H9 (cell line): Measurements from ENCODE around the gene TPCN2. TPM values are rescaled to one million over a fixed set of nuclear protein-coding genes. Genes with fewer than 3 reads are reported as not detected.

Experiments
- DNase-seq: peaks from one replicate; pipeline ENCODE4 v3.0.0-alpha.2; 2017
- H2AFZ ChIP-seq: one replicate; pipeline ENCODE4 v1.6.1; 2013; ENCODE audit warnings: mild to moderate bottlenecking, low read length, control low read depth, moderate library complexity
- H2AK5ac ChIP-seq: 2 replicates; pipeline ENCODE4 v1.6.1; 2013; ENCODE audit warnings: low read length, control low read depth, mixed read lengths; ENCODE audit not compliant: insufficient read length
- H2BK120ac ChIP-seq: one replicate; pipeline ENCODE4 v1.6.1; 2013; ENCODE audit warnings: low read depth, mild to moderate bottlenecking, low read length, control low read depth, inconsistent platforms; ENCODE audit not compliant: poor library complexity, severe bottlenecking
- H2BK12ac ChIP-seq: 2 replicates; pipeline ENCODE4 v1.6.1; 2013; ENCODE audit warnings: low read length, control low read depth, mixed read lengths, low read depth; ENCODE audit not compliant: insufficient read length
- H2BK15ac ChIP-seq: 2 replicates; pipeline ENCODE4 v1.6.1; 2013; ENCODE audit warnings: low read depth, low read length, control low read depth
- H2BK20ac ChIP-seq: one replicate; pipeline ENCODE4 v1.6.1; 2013; ENCODE audit warnings: low read depth, mild to moderate bottlenecking, low read length, control low read depth, inconsistent platforms; ENCODE audit not compliant: poor library complexity, severe bottlenecking
- H2BK5ac ChIP-seq: 2 replicates; pipeline ENCODE4 v1.6.1; 2013; ENCODE audit warnings: low read length, control low read depth, mixed read lengths; ENCODE audit not compliant: insufficient read length
- H3K14ac ChIP-seq: 2 replicates; pipeline ENCODE4 v1.6.1; 2013; ENCODE audit warnings: low read length, control low read depth; ENCODE audit not compliant: insufficient read depth
- H3K18ac ChIP-seq: 2 replicates; pipeline ENCODE4 v1.6.1; 2013; ENCODE audit warnings: low read depth, mild to moderate bottlenecking, mixed read lengths, low read length, control low read depth; ENCODE audit not compliant: insufficient read length
- H3K23ac ChIP-seq: 2 replicates; pipeline ENCODE4 v1.6.1; 2013; ENCODE audit warnings: low read length, control low read depth, mixed read lengths, low read depth; ENCODE audit not compliant: insufficient read length
- H3K23me2 ChIP-seq: 2 replicates; pipeline ENCODE4 v1.6.1; 2013; ENCODE audit warnings: low read depth, mild to moderate bottlenecking, mixed read lengths, low read length, control low read depth; ENCODE audit not compliant: insufficient read length, poor library complexity, severe bottlenecking
- H3K27ac ChIP-seq: 2 replicates; pipeline ENCODE4 v1.5.1; 2013; ENCODE audit warnings: low read length, control low read depth, mixed read lengths, low read depth; ENCODE audit not compliant: insufficient read length
- H3K27me3 ChIP-seq: 2 replicates; pipeline ENCODE4 v1.6.1; 2013; ENCODE audit warnings: low read length, control low read depth, inconsistent platforms; ENCODE audit not compliant: insufficient read depth
- H3K4ac ChIP-seq: 2 replicates; pipeline ENCODE4 v1.6.1; 2013; ENCODE audit warnings: low read depth, mild to moderate bottlenecking, control low read depth, inconsistent platforms, low read length, moderate library complexity
- H3K4me1 ChIP-seq: 2 replicates; pipeline ENCODE4 v1.6.1; 2013; ENCODE audit warnings: low read length, control low read depth, inconsistent platforms; ENCODE audit not compliant: insufficient read depth
- H3K4me2 ChIP-seq: 2 replicates; pipeline ENCODE4 v1.6.1; 2013; ENCODE audit warnings: low read length, control low read depth, mixed read lengths; ENCODE audit not compliant: insufficient read length, insufficient read depth
- H3K56ac ChIP-seq: 2 replicates; pipeline ENCODE4 v1.6.1; 2013; ENCODE audit warnings: low read depth, mild to moderate bottlenecking, mixed read lengths, low read length, control low read depth; ENCODE audit not compliant: insufficient read length
- H3K79me1 ChIP-seq: 2 replicates; pipeline ENCODE4 v1.6.1; 2013; ENCODE audit warnings: low read depth, mild to moderate bottlenecking, moderate library complexity, low read length, control low read depth, inconsistent platforms; ENCODE audit not compliant: insufficient read depth, poor library complexity, severe bottlenecking
- H3K79me2 ChIP-seq: 2 replicates; pipeline ENCODE4 v1.6.1; 2013; ENCODE audit warnings: low read length, control low read depth, inconsistent platforms; ENCODE audit not compliant: insufficient read depth
- H3K9ac ChIP-seq: 2 replicates; pipeline ENCODE4 v1.6.1; 2013; ENCODE audit warnings: low read length, control low read depth, mixed read lengths; ENCODE audit not compliant: insufficient read length; ENCODE audit errors: extremely low read depth
- H3K9me3 ChIP-seq: one replicate; pipeline ENCODE4 v1.6.1; 2013; ENCODE audit warnings: low read depth, low read length, inconsistent platforms; ENCODE audit not compliant: control insufficient read depth
- H3T11ph ChIP-seq: one replicate; pipeline ENCODE4 v1.6.1; 2013; ENCODE audit warnings: mild to moderate bottlenecking, low read length, control low read depth, inconsistent platforms
- H4K20me1 ChIP-seq: one replicate; pipeline ENCODE4 v1.6.1; 2013; ENCODE audit not compliant: control insufficient read depth, insufficient read length, insufficient read depth
- H4K5ac ChIP-seq: 2 replicates; pipeline ENCODE4 v1.6.1; 2013; ENCODE audit warnings: low read depth, mild to moderate bottlenecking, mixed read lengths, low read length, control low read depth; ENCODE audit not compliant: insufficient read length
- H4K8ac ChIP-seq: replicated peaks from 2 replicates; pipeline ENCODE4 v1.6.1; 2013; ENCODE audit warnings: low read length, control low read depth, mixed read lengths, low read depth; ENCODE audit not compliant: insufficient read length
- H4K91ac ChIP-seq: 2 replicates; pipeline ENCODE4 v1.6.1; 2013; ENCODE audit warnings: low read depth, mild to moderate bottlenecking, moderate library complexity, mixed read lengths, low read length, control low read depth; ENCODE audit not compliant: insufficient read length
- H3K27ac Mint-ChIP-seq, 3 experiments: 2 replicates in 2 of 3; 3 replicates in 1 of 3; pipeline ENCODE4 v1.8.0; 2020 to 2021; ENCODE audit warnings: mixed read lengths in 3 of 3, mild to moderate bottlenecking in 1 of 3, moderate library complexity in 1 of 3
- H3K27me3 Mint-ChIP-seq: 2 replicates; pipeline ENCODE4 v1.8.0; 2021; ENCODE audit warnings: low read depth, mild to moderate bottlenecking, moderate library complexity, mixed read lengths
- H3K36me3 Mint-ChIP-seq, 3 experiments: 2 replicates in 2 of 3; 3 replicates in 1 of 3; pipeline ENCODE4 v1.8.0; 2020 to 2021; ENCODE audit warnings: low read depth in 3 of 3, mixed read lengths in 3 of 3; ENCODE audit not compliant: insufficient read depth in 1 of 3
- H3K4me1 Mint-ChIP-seq, 2 experiments: 2 replicates each; pipeline ENCODE4 v1.8.0; 2020; ENCODE audit warnings: mixed read lengths in 2 of 2
- H3K4me3 Mint-ChIP-seq, 2 experiments: 2 replicates in 1 of 2; 3 replicates in 1 of 2; pipeline ENCODE4 v1.8.0; 2020 to 2021; ENCODE audit warnings: mild to moderate bottlenecking in 2 of 2, mixed read lengths in 2 of 2, moderate library complexity in 1 of 2
- H3K9me3 Mint-ChIP-seq, 2 experiments: 2 replicates in 1 of 2; 3 replicates in 1 of 2; pipeline ENCODE4 v1.8.0; 2020; ENCODE audit warnings: mild to moderate bottlenecking in 2 of 2, mixed read lengths in 2 of 2, moderate library complexity in 1 of 2
- WGBS: extraction: QIAGEN DNeasy Blood & Tissue Kit; methylation state at CpG from one replicate; pipeline ENCODE4 v1.1.7; 2013; ENCODE audit warnings: missing lambda C conversion rate, low lambda C conversion rate, mixed read lengths; ENCODE audit not compliant: insufficient read length; ENCODE audit errors: extremely low coverage; 5-methylcytosine and 5-hydroxymethylcytosine counted together
- total RNA-seq: library from RNA; stranded (reverse); gene quantifications from 2 replicates; pipeline ENCODE4 v1.2.1, GENCODE V29; 2021
- TF ChIP-seq, protein P1 (sequence below): fragments of 200-600 bp; sonication (generic); conservative IDR thresholded peaks from 3 replicates; pipeline ENCODE4 v1.8.0; 2021; ENCODE audit warnings: antibody characterized with exemption, mild to moderate bottlenecking

Gene TPCN2
- total RNA-seq, 1 experiment from 2014 or later, result 16.8 TPM

- no peak overlapping the region for H2BK15ac ChIP-seq
Observed at GRCh38 chr11:69101792-69102695, 53.3 kb downstream of the TPCN2 start.

More at GRCh38 chr11:69101792-69102695, 53.3 kb downstream of the TPCN2 start:
- Histone ChIP-seq H2BK120ac (no peak overlapping the region), H3K79me2 (no peaks in the 10 kb centered on the region), H2AFZ (no peak overlapping the region), H3K4ac (no peak overlapping the region), H3T11ph (no peak overlapping the region), H2BK20ac (no peak overlapping the region), H4K91ac (no peak overlapping the region), H4K5ac (no peak overlapping the region), H3K4me1 (no peaks in the 10 kb centered on the region), H3K79me1 (no peaks in the 10 kb centered on the region), H3K27me3 (no peaks in the 10 kb centered on the region), H3K18ac (no peak overlapping the region), H3K23ac (no peak overlapping the region), H3K14ac (no peak overlapping the region), H3K9ac (no peak overlapping the region), H4K20me1 (no peaks in the 10 kb centered on the region), H2BK5ac (no peak overlapping the region), H2BK12ac (no peak overlapping the region), H3K4me2 (no peak overlapping the region), H3K23me2 (no peaks in the 10 kb centered on the region), H3K56ac (no peak overlapping the region), H3K27ac (no peak overlapping the region), H3K9me3 (no peaks in the 10 kb centered on the region), H4K8ac (no peak overlapping the region), H2AK5ac (no peak overlapping the region)
- Mint-ChIP-seq H3K9me3 (no peaks in the 10 kb centered on the region), H3K4me3 (peak overlapping the region in 1 of 2 experiments; percentile 28; a peak in 1 of 5 replicates), H3K36me3 (no peaks in the 10 kb centered on the region), H3K27ac (peak overlapping the region in 1 of 3 experiments; percentile 46; a peak in 1 of 7 replicates), H3K4me1 (peaks cover 2 to 21% of the 10 kb centered on the region in 2 experiments; a peak in 3 of 4 replicates), H3K27me3 (no peaks in the 10 kb centered on the region; the same call in 1 of the 2 replicates)
- no CpG with 5 or more reads among the region's 17 CpGs for WGBS
- DNase-seq, result no peak
- TF ChIP-seq, protein P1, sequence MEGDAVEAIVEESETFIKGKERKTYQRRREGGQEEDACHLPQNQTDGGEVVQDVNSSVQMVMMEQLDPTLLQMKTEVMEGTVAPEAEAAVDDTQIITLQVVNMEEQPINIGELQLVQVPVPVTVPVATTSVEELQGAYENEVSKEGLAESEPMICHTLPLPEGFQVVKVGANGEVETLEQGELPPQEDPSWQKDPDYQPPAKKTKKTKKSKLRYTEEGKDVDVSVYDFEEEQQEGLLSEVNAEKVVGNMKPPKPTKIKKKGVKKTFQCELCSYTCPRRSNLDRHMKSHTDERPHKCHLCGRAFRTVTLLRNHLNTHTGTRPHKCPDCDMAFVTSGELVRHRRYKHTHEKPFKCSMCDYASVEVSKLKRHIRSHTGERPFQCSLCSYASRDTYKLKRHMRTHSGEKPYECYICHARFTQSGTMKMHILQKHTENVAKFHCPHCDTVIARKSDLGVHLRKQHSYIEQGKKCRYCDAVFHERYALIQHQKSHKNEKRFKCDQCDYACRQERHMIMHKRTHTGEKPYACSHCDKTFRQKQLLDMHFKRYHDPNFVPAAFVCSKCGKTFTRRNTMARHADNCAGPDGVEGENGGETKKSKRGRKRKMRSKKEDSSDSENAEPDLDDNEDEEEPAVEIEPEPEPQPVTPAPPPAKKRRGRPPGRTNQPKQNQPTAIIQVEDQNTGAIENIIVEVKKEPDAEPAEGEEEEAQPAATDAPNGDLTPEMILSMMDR, result no peak
